Stimulated activated CD4-positive, alpha-beta T cell treated with anti-CD3 and anti-CD28 coated beads, Interleukin-1b, Interleukin-23, amount 100 ng/mL, for 4 hours (primary cell): ENCODE measurements around the gene MCTP2.

Experiments
- DNase-seq, 2 donors: peaks; one replicate each; pipeline ENCODE4 v3.0.0-alpha.2; 2020; ENCODE audit warnings: low read depth in 2 of 2

The MCTP2 gene

DNA sequence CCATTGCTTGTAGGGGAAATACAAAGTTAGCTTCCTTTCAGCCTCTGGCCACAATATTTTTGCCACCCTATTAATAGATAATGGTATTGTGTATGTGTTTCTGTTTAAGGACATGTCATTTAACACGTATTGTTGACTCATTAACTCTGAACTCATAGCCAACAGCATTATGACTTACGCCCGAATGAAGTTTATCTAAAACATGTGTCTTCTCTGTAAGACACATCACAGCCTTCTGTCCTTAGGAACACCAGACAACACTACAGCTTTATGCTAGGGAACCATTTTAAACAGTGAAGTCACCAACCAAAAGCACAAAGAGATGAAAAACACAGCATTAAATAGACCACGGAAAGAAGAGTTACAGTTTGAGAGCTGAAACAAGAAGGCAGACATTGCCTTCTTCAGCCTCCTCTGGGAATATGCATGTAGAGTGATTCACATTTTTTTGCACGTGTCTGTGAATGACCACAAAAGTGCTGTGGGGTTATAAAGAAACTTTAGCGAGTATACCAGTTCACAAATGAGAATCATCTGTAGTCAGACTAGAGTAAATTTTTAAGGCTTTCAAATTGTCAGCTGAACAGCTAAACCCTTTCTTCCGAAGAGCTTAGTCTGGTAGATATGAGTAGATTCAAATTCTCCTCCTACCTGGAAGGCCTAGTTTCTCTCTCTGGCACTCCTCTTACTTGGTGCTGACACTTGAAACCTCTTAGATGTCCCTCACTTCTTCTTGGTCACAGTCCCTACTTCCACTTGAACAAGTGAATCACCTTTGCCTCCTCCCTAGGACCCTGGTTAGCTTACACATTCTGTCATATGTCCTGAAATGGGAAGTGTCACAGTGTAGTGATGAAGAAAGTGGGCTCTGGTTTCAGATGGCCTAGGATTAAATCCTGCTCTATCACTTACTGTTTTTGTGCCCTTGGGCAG is 32.2 kb downstream of the MCTP2 start:
- DNase-seq, result no peak

DNA sequence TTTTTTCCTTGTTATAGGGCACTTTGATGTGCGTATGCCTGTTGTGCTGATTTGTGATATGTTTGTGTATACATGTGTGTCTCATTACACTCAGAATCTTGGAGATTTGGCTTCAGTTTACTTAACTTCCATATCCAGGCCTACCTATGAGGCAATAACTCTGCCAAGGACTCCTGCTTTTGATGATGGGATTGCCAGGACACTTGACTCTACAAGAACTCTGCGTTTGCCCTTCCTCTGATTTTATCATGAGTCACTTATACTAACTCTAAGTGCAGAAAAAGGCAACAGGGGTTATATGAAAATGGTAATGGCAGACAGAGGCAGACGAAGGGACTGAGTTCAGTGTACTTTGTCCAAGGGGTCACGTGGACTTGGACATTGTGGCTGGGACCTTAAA is 33.6 kb downstream of the MCTP2 start:
- no peak for DNase-seq

DNA sequence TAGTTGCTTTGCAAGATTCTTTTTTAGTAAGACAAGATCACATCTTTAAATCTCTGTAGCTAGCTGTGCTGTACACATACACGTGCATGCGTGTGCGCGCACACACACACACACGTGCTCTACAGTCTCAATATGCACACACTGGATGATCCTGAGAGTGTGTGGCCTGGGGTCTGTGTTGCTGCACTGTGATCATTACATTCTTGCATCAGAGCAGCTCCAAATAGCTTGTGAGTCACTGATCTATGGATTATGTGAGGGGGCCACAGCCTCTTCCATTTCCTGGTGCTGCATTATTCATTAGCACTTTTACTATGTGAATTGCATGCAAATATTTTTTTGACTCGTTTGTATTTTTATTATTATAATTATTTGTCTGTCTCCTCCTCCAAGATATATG is 34.6 kb downstream of the MCTP2 start:
- no peak for DNase-seq

DNA sequence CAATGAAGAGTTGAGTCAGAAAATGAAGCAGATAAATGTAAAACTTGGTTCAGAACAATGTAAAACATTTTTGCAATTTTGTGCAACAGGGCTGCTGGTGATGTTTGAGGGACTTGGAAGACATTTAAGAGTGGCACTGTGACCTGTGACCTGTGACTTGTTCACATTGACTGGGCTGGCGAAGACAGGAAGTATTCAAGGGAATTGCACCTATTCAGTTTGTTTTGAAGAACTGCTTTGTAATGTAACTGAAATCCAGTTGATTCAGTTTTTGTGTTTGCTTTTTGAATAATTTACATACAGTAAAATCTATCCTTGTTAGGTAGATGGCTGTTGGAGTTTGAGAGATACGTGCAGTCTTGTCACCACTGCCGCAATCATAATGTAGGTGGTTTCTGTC is 35.4 kb downstream of the MCTP2 start:
- DNase-seq, result no peak

- DNase-seq, result no peak
Observed at GRCh38 chr15:94269954-94270353, 38.6 kb downstream of the MCTP2 start.

DNA sequence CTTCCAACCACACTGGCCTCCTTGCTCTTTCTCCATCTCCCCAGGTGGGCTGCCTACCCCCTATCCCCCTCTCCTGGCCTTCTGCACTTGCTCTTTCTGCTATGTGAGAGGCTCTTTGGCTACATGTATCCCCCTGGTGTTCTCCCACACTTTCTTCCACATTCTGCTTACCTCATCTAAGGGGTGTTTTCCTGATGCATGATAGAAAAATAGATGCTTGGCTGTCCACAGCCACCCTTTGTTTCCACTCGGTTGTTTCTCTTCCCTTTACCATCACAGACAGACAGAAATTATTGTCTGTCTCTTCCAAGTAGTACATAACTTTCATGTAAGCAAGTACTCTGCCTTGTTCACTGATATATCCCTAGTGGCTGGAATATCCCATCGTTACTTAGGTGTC is 39.2 kb downstream of the MCTP2 start:
- no peak for DNase-seq

DNA sequence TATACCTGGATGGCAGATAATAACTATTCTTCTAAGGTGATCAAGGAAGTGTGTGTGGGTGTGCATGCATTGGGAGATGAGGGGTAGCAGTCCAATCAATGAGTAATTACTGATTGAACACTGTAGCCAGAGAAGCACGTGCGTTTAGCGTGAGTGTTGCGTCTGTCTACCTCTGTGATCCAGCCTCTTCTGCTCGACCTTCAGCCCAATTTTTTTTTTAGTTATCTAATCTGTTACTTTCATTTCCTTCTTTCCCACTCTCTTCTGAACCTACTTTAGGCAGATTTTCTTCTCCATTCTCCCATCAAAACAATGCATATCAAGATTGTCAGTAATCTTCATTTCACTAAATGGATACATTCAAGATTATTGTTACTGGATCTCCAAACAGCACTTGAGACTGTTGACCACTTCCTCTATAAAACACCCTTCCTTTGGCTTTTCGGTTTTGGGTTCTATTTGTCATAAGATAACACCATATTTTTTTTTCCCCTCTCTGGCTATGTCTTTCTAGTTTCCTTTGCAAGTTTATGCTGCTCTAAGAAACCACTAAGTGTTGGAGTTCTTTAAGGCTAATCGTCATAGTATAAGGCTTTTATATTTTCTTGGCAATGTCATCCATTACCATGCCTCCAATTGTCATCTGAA is 41.0 kb downstream of the MCTP2 start:
- DNase-seq, result no peak

GRCh38 chr15:94273826-94274225 is 42.5 kb downstream of the MCTP2 start:
- no peak for DNase-seq

- no peak for DNase-seq
Observed at GRCh38 chr15:94274745-94275144, 43.4 kb downstream of the MCTP2 start.

GRCh38 chr15:94277485-94277884 is 46.1 kb downstream of the MCTP2 start:
- no peak for DNase-seq

DNA sequence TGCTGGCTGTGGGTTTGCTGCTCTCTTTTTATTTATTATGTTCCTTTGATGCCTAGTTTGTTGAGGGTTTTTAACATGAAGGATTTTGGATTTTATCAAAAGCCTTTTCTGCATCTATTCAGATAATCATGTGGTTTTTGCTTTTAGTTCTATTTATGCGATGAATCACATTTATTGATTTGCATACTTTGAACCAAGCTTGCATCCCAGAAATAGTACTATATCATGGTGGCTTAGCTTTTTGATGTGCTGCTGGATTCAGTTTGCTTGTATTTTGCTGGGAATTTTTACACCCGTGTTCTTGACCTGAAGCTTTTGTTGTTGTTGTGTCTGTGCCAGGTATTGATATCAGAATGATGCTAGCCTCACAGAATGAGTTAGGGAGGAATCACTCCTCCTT is 48.4 kb downstream of the MCTP2 start:
- no peak for DNase-seq

GRCh38 chr15:94280301-94280700 is 48.9 kb downstream of the MCTP2 start:
- DNase-seq, result no peak

DNA sequence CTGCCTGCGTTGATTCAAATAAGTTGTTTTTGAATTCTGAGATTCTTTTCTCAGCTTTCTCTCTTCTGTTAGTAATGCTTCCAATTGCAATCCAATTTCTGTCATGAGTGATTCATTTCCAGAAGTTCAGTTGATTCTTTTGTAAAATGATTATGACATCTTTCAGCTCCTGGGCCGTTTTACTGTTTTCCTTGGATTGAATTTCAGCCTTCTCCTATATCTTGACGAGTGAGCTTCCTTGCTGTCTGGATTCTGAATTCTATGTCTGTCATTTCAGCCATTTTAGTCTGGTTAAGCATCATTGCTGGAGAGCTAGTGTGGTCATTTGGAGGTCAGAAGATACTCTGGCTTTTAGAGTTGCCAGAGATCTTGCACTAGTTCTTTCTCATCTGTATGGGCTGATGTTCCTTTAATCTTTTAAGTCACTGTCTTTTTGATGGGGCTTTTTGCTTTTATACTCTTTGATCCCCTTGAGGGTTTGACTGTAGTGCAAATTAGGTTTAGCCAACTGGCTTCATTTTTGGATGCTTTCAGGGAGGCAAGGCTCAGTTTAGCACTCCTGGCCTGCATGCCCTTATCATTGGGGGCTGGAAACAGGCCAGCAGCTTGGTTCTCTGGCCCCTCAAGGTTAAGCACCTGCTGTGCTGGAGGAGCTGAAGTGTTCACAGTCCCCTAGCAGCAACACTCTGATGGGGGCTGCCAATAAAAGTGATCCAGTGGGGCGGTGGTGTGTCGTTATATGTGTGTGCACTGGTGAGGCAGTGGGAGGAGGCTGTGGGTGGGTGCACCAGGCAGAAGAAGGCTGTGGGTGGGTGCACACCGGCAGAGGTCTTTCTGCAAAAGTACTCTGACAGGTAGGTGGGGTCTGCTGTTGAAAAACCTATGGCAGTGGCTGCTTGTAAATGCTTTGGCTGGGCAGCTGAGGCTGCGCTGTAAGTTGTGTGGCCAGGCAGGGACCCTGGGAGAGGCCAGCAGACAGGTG is 51.2 kb downstream of the MCTP2 start:
- DNase-seq, result no peak

DNA sequence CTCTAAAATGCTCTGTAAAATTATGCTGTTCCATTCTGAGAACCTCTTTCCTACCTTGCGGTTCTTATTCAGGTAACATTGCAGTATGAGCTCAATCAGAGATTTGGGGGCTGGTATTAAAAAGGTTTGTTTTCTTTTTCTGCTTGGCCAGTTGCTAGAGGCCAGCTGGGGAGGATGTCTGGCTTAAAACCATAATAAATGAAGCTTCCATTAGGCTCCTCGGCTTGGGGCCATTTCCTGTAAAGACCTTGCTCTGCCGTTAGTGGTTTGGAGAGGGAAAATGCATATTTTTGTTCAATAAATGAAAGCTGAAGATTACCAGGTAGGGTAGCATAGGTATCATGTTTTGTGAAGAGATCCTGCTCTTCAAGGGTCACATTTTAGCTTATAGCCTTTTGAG is 55.2 kb downstream of the MCTP2 start:
- DNase-seq, result no peak

DNA sequence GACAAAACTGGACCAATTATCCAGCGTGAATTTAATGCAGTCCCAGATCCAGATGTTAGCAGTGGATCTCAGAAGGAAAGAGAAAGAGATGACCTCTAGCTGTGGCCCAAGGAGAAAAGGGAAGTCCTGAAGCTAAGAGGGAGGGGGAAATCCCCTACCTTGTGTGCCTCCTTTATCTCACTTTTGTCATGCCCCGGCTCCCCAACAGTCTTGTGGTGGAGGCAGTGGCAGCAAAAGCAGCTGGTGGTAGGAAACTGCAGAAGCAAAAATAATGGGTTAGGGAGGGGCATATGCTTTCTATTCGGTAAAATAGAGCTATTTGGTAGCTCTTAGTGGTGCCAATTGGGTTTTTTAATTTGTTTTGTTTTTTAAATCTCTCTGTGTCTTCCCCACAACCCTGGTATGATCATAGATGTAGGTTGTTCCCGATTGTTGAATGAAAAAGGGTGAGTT is 56.5 kb downstream of the MCTP2 start:
- DNase-seq, result no peak

GRCh38 chr15:94290730-94291129 is 59.4 kb downstream of the MCTP2 start:
- no peak for DNase-seq

DNA sequence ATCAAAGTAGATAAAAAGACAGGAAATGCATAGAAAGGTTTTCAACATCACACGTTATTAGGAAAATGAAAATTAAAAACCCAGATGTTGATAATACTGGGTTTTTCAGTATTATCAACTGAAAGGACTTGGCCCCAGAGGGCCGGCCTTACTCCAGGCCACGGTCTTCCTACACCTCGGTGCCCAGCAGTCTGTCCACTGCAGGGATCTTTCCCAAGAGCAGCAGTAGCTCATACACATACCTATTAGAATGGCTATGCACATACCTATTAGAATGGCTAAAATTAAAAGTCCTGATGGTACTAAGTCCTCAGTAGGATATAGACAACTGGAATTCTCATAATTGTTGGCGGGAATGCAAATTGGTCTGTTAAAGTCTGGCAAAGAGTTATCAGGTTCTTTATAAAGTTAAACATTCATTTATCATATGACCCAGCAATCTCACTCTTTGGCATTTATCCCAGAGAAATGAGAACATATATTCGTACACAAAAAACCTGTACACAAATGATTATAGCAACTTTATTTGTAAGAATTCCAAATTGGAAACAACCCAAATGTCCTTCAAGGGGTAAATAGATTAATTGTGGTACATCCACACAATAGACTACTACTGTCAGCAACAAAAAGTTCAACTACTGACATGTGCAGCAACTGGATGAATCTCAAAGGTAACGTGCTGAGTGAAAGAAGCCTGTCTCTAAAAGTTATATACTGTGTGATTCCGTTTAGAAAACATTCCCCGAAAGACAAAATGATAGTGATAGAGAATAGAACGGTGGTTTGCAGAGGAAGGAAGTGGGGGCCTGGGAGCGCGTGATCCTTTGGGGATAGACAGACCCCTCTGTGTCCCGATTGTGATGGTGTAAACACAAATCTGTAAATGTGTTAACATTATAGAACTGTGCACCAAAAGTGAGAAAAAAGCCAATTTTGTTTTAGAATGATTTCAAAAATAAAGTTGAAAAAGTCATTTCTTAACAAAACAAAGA is 62.3 kb downstream of the MCTP2 start:
- no peak for DNase-seq

DNA sequence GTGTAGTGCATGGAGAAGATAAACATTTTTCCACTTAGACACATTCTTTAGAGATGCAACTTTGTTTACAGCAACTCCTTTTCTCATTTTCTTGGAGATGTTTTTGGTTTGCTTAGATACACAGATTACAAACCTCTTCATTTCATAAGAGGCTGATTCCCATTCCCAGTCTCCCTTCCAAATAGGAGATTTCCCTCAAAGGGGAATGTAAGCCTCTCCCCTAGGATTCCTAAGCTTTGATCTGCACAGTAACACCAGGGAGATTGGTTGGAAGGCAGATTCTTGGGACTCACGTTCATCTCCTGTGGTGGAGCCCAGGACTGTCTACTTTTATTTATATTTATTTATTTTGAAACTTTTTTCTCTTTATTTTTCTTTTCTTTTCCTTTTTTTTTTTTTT is 63.2 kb downstream of the MCTP2 start:
- no peak for DNase-seq

GRCh38 chr15:94295275-94295674 is 63.9 kb downstream of the MCTP2 start:
- no peak for DNase-seq

DNA sequence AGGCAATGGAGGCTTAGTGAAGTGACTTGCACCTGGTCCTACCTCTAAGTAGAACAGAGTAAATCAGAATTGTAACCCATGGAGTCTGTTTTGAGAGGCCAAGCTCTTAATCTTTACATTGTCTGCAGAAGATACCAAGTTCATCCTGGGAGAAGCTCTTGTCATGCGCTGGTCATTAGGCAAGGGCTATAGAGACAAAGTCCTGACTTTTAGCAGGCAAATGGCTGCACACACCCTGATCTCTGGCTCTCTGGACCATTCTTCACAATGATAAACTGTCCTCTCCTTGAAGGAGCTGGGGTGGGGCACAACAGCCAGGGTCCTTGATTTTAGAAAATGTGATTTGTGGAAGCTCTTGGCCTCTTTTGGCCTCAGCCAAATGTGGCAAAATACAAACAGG is 65.4 kb downstream of the MCTP2 start:
- DNase-seq, result no peak

GRCh38 chr15:94297558-94297957 is 66.2 kb downstream of the MCTP2 start:
- no peak for DNase-seq
